IMR-90 (cell line): ENCODE results near the gene RFTN1. TPM values are rescaled to one million over a fixed set of nuclear protein-coding genes. Genes with fewer than 3 reads are reported as not detected.

Source experiments
- ATAC-seq: fragments of 200-7000 bp; cut with Tn5 transposase; 2 replicates; pipeline ENCODE4 v1.9.1; 2020; ENCODE audit warnings: low read depth, mild to moderate bottlenecking, moderate library complexity
- BruUV-seq: library from RNA; stranded (reverse); fragments of 400-500 nt; replicated peaks from 2 replicates; lab custom pipeline; 2021; lab: Mats Ljungman, UMichigan
- CTCF ChIA-PET: fragments of 300-600 bp; formaldehyde crosslinking; extraction: SDS; loops from one replicate; lab custom pipeline; 2021; ENCODE audit warnings: antibody characterized with exemption; lab: Yijun Ruan, JAX
- POLR2A ChIA-PET: fragments of 300-600 bp; sonication (Branson Sonifier 250); formaldehyde crosslinking; loops from one replicate; lab custom pipeline; 2022; ENCODE audit warnings: antibody characterized with exemption; ENCODE audit not compliant: unreplicated experiment; lab: Charles Lee
- DNase-seq: peaks from one replicate; pipeline ENCODE4 v3.0.0; 2013
- H2AFZ ChIP-seq: replicated peaks from 2 replicates; pipeline ENCODE3; 2013; ENCODE audit warnings: low read length, mild to moderate bottlenecking; ENCODE audit not compliant: poor library complexity
- H2AK5ac ChIP-seq: 2 replicates; pipeline ENCODE4 v1.6.1; 2013; ENCODE audit warnings: low read depth, low read length, inconsistent platforms
- H2AK9ac ChIP-seq: replicated peaks from 2 replicates; pipeline ENCODE3; 2013; ENCODE audit warnings: mild to moderate bottlenecking, low read depth, low read length, moderate library complexity; ENCODE audit not compliant: poor library complexity
- H2BK120ac ChIP-seq: 2 replicates; pipeline ENCODE4 v1.6.1; 2013; ENCODE audit warnings: low read depth, low read length, inconsistent platforms
- H2BK15ac ChIP-seq: 3 replicates; pipeline ENCODE4 v1.6.1; 2013; ENCODE audit warnings: low read depth, low read length, inconsistent platforms
- H2BK20ac ChIP-seq: 2 replicates; pipeline ENCODE4 v1.6.1; 2013; ENCODE audit warnings: low read depth, mild to moderate bottlenecking, inconsistent platforms, low read length, moderate library complexity
- H2BK5ac ChIP-seq: 2 replicates; pipeline ENCODE4 v1.6.1; 2013; ENCODE audit warnings: mild to moderate bottlenecking, low read depth, low read length, inconsistent platforms; ENCODE audit not compliant: poor library complexity, severe bottlenecking
- H3K14ac ChIP-seq: replicated peaks from 2 replicates; pipeline ENCODE4 v1.6.1; 2013; ENCODE audit warnings: low read depth, low read length, inconsistent platforms
- H3K18ac ChIP-seq: 2 replicates; pipeline ENCODE4 v1.6.1; 2013; ENCODE audit warnings: low read depth, low read length, control low read depth
- H3K23ac ChIP-seq: 2 replicates; pipeline ENCODE4 v1.6.1; 2013; ENCODE audit warnings: low read depth, low read length, inconsistent platforms
- H3K27ac ChIP-seq: 2 replicates; pipeline ENCODE4 v1.5.1; 2013; ENCODE audit warnings: mild to moderate bottlenecking, control low read depth, low read length; ENCODE audit not compliant: insufficient read depth
- H3K27me3 ChIP-seq: 2 replicates; pipeline ENCODE4 v1.6.1; 2013; ENCODE audit warnings: low read length; ENCODE audit not compliant: control insufficient read depth, insufficient read depth
- H3K36me3 ChIP-seq: 2 replicates; pipeline ENCODE4 v1.6.1; 2013; ENCODE audit warnings: low read length, mixed read lengths; ENCODE audit not compliant: control insufficient read depth, insufficient read depth
- H3K4ac ChIP-seq: 2 replicates; pipeline ENCODE4 v1.6.1; 2013; ENCODE audit warnings: low read depth, low read length, inconsistent platforms
- H3K4me1 ChIP-seq: 2 replicates; pipeline ENCODE4 v1.6.1; 2013; ENCODE audit warnings: low read length, mixed read lengths; ENCODE audit not compliant: control insufficient read depth, insufficient read depth
- H3K4me2 ChIP-seq: 2 replicates; pipeline ENCODE4 v1.6.1; 2013; ENCODE audit warnings: low read depth, mild to moderate bottlenecking, control low read depth, low read length, moderate library complexity
- H3K4me3 ChIP-seq: 2 replicates; pipeline ENCODE4 v1.5.1; 2013; ENCODE audit warnings: low read depth, mild to moderate bottlenecking, control low read depth, low read length, moderate library complexity; ENCODE audit not compliant: insufficient read depth
- H3K56ac ChIP-seq: 2 replicates; pipeline ENCODE4 v1.6.1; 2013; ENCODE audit warnings: low read length, inconsistent platforms; ENCODE audit not compliant: insufficient read depth; ENCODE audit errors: extremely low read depth
- H3K79me1 ChIP-seq, 2 experiments: 2 replicates each; pipeline ENCODE4 v1.6.1; 2013; ENCODE audit warnings: low read length in 2 of 2, inconsistent platforms in 1 of 2, low read depth in 1 of 2
- H3K9ac ChIP-seq: 2 replicates; pipeline ENCODE4 v1.6.1; 2013; ENCODE audit warnings: low read depth, low read length, control low read depth
- H3K9me1 ChIP-seq: 2 replicates; pipeline ENCODE4 v1.6.1; 2013; ENCODE audit warnings: low read length, inconsistent platforms; ENCODE audit not compliant: insufficient read depth
- H3K9me3 ChIP-seq: 2 replicates; pipeline ENCODE4 v1.6.1; 2013; ENCODE audit warnings: low read length; ENCODE audit not compliant: control insufficient read depth, insufficient read depth
- H4K20me1 ChIP-seq: 2 replicates; pipeline ENCODE4 v1.6.1; 2013; ENCODE audit warnings: low read length, inconsistent platforms; ENCODE audit not compliant: insufficient read depth
- H4K5ac ChIP-seq: 2 replicates; pipeline ENCODE4 v1.6.1; 2013; ENCODE audit warnings: mild to moderate bottlenecking, low read depth, low read length, control low read depth
- H4K8ac ChIP-seq, 2 experiments: 2 replicates each; pipeline ENCODE4 v1.6.1; 2013; ENCODE audit warnings: low read depth in 2 of 2, low read length in 2 of 2, control low read depth in 1 of 2, inconsistent platforms in 1 of 2
- H4K91ac ChIP-seq: 2 replicates; pipeline ENCODE4 v1.6.1; 2013; ENCODE audit warnings: low read depth, low read length, inconsistent platforms; ENCODE audit not compliant: insufficient read depth
- BHLHE40 ChIP-seq: fragments of 150-350 bp; IDR thresholded peaks from 2 replicates; pipeline ENCODE4 v1.6.1; 2016; ENCODE audit warnings: mild to moderate bottlenecking, low read depth, low read length
- CEBPB ChIP-seq: IDR thresholded peaks from 2 replicates; pipeline ENCODE4 v1.6.1; 2012; ENCODE audit warnings: low read depth, low read length, improper control_type of control experiment
- CHD1 ChIP-seq: IDR thresholded peaks from 2 replicates; pipeline ENCODE4 v1.6.1; 2012; ENCODE audit warnings: low read depth, low read length, improper control_type of control experiment
- ELK1 ChIP-seq: fragments of 150-350 bp; IDR thresholded peaks from 2 replicates; pipeline ENCODE4 v1.6.1; 2016; ENCODE audit warnings: low read depth, mild to moderate bottlenecking, low read length, moderate library complexity, borderline replicate concordance
- FOS ChIP-seq: fragments of 150-350 bp; IDR thresholded peaks from 2 replicates; pipeline ENCODE4 v1.6.1; 2016; ENCODE audit warnings: low read depth, low read length
- MAFK ChIP-seq: IDR thresholded peaks from 2 replicates; pipeline ENCODE4 v1.6.1; 2012; ENCODE audit warnings: low read depth, low read length, improper control_type of control experiment
- MAZ ChIP-seq: IDR thresholded peaks from 2 replicates; pipeline ENCODE4 v1.6.1; 2012; ENCODE audit warnings: low read depth, mild to moderate bottlenecking, low read length, improper control_type of control experiment, moderate library complexity, borderline replicate concordance
- MXI1 ChIP-seq: IDR thresholded peaks from 2 replicates; pipeline ENCODE4 v1.6.1; 2012; ENCODE audit warnings: low read depth, mild to moderate bottlenecking, low read length, moderate library complexity, borderline replicate concordance
- NFE2L2 ChIP-seq: fragments of 150-350 bp; IDR thresholded peaks from 2 replicates; pipeline ENCODE4 v1.6.1; 2016; ENCODE audit warnings: low read depth, mild to moderate bottlenecking, low read length
- POLR2A ChIP-seq: IDR thresholded peaks from 2 replicates; pipeline ENCODE4 v1.6.1; 2012; ENCODE audit warnings: mild to moderate bottlenecking, low read depth, low read length
- RAD21 ChIP-seq: IDR thresholded peaks from 2 replicates; pipeline ENCODE4 v1.6.1; 2012; ENCODE audit warnings: low read length, improper control_type of control experiment
- RCOR1 ChIP-seq: IDR thresholded peaks from 2 replicates; pipeline ENCODE4 v1.6.1; 2012; ENCODE audit warnings: mild to moderate bottlenecking, low read length, improper control_type of control experiment; ENCODE audit not compliant: insufficient replicate concordance
- RFX5 ChIP-seq: IDR thresholded peaks from 2 replicates; pipeline ENCODE4 v1.8.0; 2012; ENCODE audit warnings: low read depth, mild to moderate bottlenecking, low read length, moderate library complexity
- SMC3 ChIP-seq: fragments of 150-350 bp; IDR thresholded peaks from 2 replicates; pipeline ENCODE4 v1.6.1; 2016; ENCODE audit warnings: low read depth, mild to moderate bottlenecking, antibody characterized with exemption, low read length, moderate library complexity
- USF2 ChIP-seq: fragments of 150-350 bp; IDR thresholded peaks from 2 replicates; pipeline ENCODE4 v1.6.1; 2017; ENCODE audit warnings: mild to moderate bottlenecking, antibody characterized with exemption, low read length, low read depth
- dilution Hi-C: fragments of 300-500 bp; cut with HindIII; formaldehyde crosslinking; loops from one replicate; pipeline ENCODE4 v1.14.3; 2018; ENCODE audit warnings: low sequenced_read_pairs; ENCODE audit not compliant: unreplicated experiment
- in situ Hi-C: fragments of 300-500 bp; cut with MboI; formaldehyde crosslinking; loops from 3 replicates; pipeline ENCODE4 v1.14.3; 2019; ENCODE audit warnings: low sequenced_read_pairs, inconsistent platforms, mixed read lengths
- intact Hi-C: fragments of 100-400 bp; cut with micrococcal nuclease; formaldehyde crosslinking; loops from 2 replicates; pipeline ENCODE4 v1.10.0; 2022
- polyA plus RNA-seq, 3 experiments: library from polyadenylated mRNA; depleted of rRNA; stranded (reverse); fragments of >200 nt; gene quantifications; 2 replicates each; pipeline ENCODE4 v1.2.3, GENCODE V29; 2012; ENCODE audit warnings: low replicate concordance in 1 of 3
- total RNA-seq: library from RNA; depleted of rRNA; stranded (reverse); fragments of >200 nt; gene quantifications from 2 replicates; pipeline ENCODE4 v1.2.3, GENCODE V29; 2012
- TF ChIP-seq, protein P1 (sequence below): conservative IDR thresholded peaks from 2 replicates; pipeline ENCODE4 v1.5.1; 2012; ENCODE audit warnings: mild to moderate bottlenecking, low read depth, low read length, improper control_type of control experiment

RFTN1 gene
- total and polyA plus RNA-seq, 2 of the 4 experiments (the other 2 are of a cell fraction), result 45.0 to 52.0 TPM

- H3K27me3 ChIP-seq, result no peaks in the 10 kb centered on the region
- POLR2A ChIA-PET, result interaction anchor here (0.6 kb wide), 1 partner anchor 94 kb away, joined by 12 read pairs; no protein-coding TSS in a partner anchor
- H3K23ac ChIP-seq, result no peak overlapping the region
- peaks cover 9% of the 10 kb centered on the region for H4K20me1 ChIP-seq
- H3K4me3 ChIP-seq, result no peak overlapping the region
- H4K5ac ChIP-seq, result peak overlapping the region; percentile 62; the same call in 1 of the 2 replicates
- peak; percentile 57 for DNase-seq
- ATAC-seq, result no peak
- H3K9ac ChIP-seq, result no peak overlapping the region
- peak overlapping the region; percentile 26; the same call in 1 of the 2 replicates for H3K4me2 ChIP-seq
- peaks cover 41% of the 10 kb centered on the region for H3K9me1 ChIP-seq
- H3K9me3 ChIP-seq, result no peaks in the 10 kb centered on the region
- H3K36me3 ChIP-seq, result peaks cover 13% of the 10 kb centered on the region
- H2AK5ac ChIP-seq, result no peak overlapping the region
- peak overlapping the region; percentile 51; the same call in 1 of the 3 replicates for H2BK15ac ChIP-seq
- H4K91ac ChIP-seq, result no peak overlapping the region; the same call in 1 of the 2 replicates
- H4K8ac ChIP-seq, result peak overlapping the region in 1 of 2 experiments; percentile 17; a peak in 1 of 4 replicates
- no peak overlapping the region; the same call in 1 of the 2 replicates for H3K14ac ChIP-seq
- dilution Hi-C loops, result no loop called here
- TF ChIP-seq SMC3, result no peak
- no peak for TF ChIP-seq NFE2L2
- no peak for TF ChIP-seq RAD21
- TF ChIP-seq MAFK, result no peak
- TF ChIP-seq USF2, result no peak
- TF ChIP-seq ELK1, result no peak
- no peak for TF ChIP-seq FOS
- no peak for TF ChIP-seq POLR2A
- no peak for TF ChIP-seq RFX5
- no peak for TF ChIP-seq BHLHE40
- no peak for TF ChIP-seq CEBPB
- TF ChIP-seq MAZ, result no peak
- TF ChIP-seq MXI1, result no peak
- TF ChIP-seq CHD1, result no peak
- TF ChIP-seq, protein P1, sequence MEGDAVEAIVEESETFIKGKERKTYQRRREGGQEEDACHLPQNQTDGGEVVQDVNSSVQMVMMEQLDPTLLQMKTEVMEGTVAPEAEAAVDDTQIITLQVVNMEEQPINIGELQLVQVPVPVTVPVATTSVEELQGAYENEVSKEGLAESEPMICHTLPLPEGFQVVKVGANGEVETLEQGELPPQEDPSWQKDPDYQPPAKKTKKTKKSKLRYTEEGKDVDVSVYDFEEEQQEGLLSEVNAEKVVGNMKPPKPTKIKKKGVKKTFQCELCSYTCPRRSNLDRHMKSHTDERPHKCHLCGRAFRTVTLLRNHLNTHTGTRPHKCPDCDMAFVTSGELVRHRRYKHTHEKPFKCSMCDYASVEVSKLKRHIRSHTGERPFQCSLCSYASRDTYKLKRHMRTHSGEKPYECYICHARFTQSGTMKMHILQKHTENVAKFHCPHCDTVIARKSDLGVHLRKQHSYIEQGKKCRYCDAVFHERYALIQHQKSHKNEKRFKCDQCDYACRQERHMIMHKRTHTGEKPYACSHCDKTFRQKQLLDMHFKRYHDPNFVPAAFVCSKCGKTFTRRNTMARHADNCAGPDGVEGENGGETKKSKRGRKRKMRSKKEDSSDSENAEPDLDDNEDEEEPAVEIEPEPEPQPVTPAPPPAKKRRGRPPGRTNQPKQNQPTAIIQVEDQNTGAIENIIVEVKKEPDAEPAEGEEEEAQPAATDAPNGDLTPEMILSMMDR, result no peak
- no peak for TF ChIP-seq RCOR1
- H2BK20ac ChIP-seq, result peak overlapping the region; percentile 44; the same call in 1 of the 2 replicates
- H3K18ac ChIP-seq, result peak overlapping the region; percentile 53
- H2AK9ac ChIP-seq, result no peak overlapping the region
- peaks cover 36% of the 10 kb centered on the region for H3K4me1 ChIP-seq
- peak overlapping the region; percentile 52 for H2BK120ac ChIP-seq
- peak overlapping the region; percentile 74; the same call in 1 of the 2 replicates for H3K27ac ChIP-seq
- in situ Hi-C loops, result no loop called here
- intact Hi-C loops, result loop anchor here (5.0 kb wide), 1 partner anchor 35 kb away; the partner anchor contains the start of gene RFTN1
- peak overlapping the region; percentile 83 for H2BK5ac ChIP-seq
- H2AFZ ChIP-seq, result no peak overlapping the region
- no TSS peak for BruUV-seq
- peaks cover 40 to 87% of the 10 kb centered on the region in 2 experiments for H3K79me1 ChIP-seq
- peak overlapping the region; percentile 29; the same call in 1 of the 2 replicates for H3K4ac ChIP-seq
- CTCF ChIA-PET, result no interaction called here
- H3K56ac ChIP-seq, result peak overlapping the region; percentile 11; the same call in 1 of the 2 replicates
Measured at GRCh38 chr3:16477056-16477455, 36.4 kb downstream of the RFTN1 start.
